GM19324 (cell line): ENCODE results near the gene PCED1A.

ENCODE experiments used
- ATAC-seq: cut with Tn5 transposase; IDR thresholded peaks from one replicate; pipeline ENCODE4 v1.9.1; 2021; ENCODE audit warnings: mild to moderate bottlenecking, moderate library complexity; ENCODE audit not compliant: unreplicated experiment, low FRiP score

Gene PCED1A, protein sequence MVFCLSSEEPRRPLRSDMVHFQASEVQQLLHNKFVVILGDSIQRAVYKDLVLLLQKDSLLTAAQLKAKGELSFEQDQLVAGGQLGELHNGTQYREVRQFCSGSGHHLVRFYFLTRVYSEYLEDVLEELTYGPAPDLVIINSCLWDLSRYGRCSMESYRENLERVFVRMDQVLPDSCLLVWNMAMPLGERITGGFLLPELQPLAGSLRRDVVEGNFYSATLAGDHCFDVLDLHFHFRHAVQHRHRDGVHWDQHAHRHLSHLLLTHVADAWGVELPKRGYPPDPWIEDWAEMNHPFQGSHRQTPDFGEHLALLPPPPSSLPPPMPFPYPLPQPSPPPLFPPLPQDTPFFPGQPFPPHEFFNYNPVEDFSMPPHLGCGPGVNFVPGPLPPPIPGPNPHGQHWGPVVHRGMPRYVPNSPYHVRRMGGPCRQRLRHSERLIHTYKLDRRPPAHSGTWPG

DNA sequence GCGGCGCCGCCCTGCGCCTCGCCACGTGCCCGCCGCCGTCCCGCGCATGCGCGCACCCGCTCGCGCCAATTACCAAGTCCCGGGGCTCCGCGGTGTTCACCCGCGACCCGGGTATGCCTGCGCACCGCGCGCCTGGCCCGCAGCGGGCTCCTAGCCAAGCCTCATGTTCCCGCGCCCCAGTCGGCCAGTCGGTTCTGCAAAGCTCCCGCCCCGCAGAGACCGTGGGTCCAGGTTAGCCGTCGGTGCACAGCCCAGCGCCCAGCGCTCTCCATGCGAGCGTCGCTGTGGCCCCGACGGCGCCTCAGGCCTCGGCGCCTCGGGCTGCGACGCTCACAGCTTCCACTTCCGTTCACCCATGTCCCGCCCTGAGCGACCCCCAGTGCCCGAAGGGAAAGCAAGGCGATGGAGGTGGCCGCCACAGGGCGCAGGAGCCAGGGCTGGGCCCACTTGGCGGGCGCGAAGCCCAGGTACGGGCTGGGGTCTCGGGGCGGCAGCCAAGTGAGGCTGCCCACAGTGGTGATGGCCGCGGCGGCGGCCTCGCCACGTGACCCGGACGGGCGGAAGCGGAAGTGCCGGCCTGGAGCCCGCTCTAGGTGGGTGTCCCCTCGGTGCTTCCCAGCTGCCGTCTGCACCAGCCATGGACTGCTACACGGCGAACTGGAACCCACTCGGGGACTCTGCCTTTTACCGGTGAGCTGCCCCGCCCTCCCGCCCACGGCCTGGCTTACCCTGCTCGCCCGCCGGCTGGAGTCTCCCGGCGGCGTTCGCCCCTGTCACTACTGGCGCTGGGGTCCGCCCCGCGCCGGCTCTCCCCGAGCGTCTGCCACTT lies at the start of gene PCED1A, which contains the start of gene VPS16:
Gene PCED1A (minus strand): TSS at position 518 of the 829 bp plus-strand sequence. CDS start 743 bp downstream, outside the sequence.
Gene VPS16 (plus strand): TSS at position 608 of the 829 bp plus-strand sequence. CDS start 30 bp downstream, at position 638.
- peak; percentile 91 for ATAC-seq

DNA sequence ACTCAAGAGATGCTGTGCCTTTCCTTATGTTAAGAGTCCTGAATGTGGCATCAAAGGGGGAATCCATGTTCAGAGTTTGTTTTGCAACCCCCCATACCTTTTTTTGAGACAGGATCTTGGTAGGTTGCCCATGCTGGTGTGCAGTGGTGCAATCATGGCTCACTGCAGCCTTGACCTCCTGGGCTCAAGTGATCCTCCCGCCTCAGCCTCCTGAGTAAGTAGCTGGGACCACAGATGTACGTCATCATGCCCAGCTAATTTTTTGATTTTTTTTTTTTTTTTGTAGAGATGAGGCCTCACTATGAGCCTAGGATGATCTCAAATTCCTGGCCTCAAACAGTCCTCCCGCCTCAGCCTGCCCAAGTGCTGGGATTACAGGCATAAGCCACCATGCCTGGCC lies 49.3 kb upstream of the PCED1A start:
- no peak for ATAC-seq

DNA sequence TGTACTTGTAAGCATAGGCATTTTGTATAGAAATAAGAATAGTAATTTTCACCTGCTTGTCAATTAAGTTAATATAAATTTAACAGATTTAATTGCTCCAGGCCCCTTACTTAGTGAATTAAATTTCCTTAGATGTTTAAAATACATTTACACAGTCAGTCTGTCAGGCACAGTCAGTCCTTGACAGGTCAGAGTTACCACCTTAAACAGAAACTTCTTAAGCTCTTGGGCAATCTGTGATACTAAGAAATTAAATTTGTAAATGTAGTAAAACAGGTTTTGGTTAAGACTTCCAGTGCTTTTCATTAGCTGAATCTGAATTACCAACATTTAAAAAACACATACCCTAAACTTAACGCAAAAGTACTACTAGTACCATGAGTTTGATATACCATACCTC lies 48.8 kb upstream of the PCED1A start:
- no peak for ATAC-seq

DNA sequence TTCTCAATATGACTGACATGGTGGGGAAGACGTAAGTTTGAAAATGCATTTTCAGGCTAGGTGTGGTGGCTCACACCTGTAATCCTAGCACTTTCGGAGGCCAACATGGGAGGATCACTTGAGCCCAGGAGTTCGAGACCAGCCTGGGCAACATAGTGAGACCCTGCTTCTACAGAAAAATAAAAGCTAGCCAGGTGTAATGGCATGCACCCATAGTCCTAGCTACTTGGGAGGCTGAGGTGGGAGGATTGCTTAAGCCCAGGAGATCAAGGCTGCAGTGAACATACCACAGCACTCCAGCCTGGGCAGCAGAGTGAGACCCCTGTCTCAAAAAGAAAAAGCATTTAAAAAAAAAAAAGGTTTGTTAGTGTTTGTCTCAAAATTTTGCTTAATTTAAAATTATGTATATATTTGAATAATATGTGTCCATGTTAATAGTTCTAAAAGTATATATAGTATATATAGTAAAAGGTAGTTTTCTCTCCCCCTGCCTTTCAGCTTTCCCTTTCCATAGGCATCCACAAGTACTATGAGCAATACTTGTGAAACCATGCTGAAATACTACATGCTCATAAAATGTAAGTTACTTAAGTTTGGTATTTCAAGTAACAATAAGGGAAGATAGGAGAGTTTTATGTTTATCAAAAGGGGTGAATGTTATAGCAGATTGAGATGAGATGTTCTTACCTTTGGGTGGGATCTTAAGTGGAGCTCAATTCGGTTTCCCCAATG lies 47.9 kb upstream of the PCED1A start:
- no peak for ATAC-seq

DNA sequence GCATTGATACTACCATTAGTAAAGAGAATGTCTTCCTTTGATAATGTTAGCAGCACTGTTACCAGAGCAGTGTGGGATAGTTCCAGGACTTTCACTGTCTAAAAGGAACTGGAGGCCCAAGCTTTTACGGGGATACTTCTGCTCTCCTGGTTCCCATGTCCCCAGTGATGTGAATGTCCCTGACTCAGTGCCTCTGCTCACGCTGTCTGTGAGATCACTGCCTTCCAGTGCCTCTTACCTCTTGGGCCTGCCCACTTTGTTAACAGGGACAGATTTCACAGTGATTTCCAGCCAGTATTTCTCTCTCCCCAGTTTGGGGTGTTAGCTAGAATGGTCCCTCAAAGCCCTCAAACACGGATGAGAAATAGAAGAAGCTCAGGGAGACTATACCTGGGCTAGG lies 47.3 kb upstream of the PCED1A start:
- ATAC-seq = no peak

DNA sequence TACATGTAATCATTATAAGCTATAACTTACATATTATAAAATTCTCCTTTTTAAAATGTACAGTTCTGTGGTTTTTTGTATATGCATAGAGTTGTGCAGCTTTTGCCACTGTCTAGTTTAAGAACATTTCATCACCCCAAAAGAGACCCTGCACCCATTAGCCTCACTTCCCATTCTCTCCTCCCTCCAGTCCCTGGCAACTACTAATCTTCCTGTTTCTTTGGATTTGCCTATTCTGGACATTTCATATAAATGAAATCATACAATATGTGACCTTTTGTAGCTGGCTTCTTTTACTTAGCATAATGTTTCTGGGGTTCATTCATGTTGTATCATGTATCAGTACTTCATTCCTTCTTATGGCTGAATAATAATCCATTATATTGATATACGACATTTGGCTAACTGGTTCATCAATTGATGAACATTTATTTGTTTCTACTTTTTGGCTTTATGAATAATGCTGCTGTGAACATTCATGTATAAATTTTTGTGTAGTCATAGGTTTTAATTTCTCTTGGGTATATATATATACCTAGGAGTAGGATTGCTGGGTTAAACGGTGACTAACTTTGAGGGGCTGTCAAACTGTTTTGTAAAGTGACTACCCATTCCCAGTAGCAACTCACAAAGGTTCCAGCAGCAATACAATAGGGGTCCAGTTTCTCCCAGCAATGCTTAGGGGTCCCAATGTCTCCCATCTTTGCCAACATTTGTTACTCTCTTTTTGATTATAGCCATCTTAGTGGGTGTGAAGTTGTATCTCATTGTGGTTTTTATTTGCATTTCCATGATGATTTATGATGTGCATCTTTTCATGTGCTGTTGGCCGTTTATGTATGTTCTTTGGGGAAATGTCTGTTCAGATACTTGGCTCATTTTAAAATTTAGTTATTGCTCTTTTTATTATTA lies 43.5 kb upstream of the PCED1A start:
- ATAC-seq = no peak

DNA sequence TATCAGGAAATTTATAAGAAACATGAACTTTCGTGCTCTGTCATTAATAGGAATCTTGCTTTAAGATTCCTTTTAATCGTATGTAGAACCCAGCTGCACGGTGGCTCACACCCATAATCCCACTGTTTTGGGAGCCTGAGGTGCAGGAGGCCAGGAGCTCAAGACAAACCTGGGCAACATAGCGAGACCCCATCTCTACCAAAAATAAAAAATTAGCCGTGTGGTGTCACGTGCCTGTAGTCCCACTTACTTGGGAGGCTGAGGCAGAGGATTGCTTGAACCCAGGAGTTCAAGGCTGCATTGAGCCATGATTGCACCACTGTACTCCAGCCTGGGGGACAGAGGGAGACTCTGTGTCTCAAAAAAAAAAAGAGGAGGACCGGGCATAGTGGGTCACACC lies 40.2 kb upstream of the PCED1A start:
- ATAC-seq = no peak

DNA sequence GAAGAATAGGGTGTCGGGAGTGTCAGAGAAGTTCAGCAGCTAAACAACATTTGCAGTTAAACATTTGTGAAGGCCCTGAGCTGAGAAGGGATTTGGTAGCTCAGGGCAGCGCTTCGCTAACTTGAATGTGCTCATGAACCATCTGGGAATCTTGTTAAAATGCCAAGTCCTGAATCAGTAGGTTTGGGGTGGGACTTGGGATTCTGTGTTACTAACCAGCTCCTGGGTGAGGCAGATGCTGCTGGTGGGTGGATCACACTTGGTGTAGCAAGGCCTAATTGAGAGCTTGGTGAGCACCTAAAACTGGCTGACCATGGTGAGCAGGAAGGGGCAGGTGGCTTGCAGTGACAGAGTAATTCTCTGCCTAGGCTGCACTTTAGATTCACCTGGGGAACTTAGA lies 38.7 kb upstream of the PCED1A start:
- ATAC-seq = no peak

DNA sequence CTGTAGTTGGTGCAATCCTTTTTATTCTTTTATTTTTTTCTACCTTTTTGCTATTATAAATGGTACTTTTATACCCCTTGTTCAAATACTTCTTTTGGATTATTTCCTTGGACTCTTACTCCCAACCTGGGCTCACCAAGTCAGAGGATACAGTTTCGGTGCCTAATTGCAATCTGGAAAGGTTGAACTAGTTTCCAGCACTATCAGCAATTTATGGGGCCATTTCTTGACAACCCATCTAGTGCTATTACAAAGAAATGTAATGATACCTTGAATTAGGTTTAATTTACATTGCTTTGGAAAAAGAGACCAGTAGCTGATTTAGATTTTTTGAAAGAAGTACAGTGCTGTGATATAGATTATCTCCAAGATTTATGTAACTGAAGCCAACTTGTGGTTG lies 38.1 kb upstream of the PCED1A start:
- no peak for ATAC-seq

DNA sequence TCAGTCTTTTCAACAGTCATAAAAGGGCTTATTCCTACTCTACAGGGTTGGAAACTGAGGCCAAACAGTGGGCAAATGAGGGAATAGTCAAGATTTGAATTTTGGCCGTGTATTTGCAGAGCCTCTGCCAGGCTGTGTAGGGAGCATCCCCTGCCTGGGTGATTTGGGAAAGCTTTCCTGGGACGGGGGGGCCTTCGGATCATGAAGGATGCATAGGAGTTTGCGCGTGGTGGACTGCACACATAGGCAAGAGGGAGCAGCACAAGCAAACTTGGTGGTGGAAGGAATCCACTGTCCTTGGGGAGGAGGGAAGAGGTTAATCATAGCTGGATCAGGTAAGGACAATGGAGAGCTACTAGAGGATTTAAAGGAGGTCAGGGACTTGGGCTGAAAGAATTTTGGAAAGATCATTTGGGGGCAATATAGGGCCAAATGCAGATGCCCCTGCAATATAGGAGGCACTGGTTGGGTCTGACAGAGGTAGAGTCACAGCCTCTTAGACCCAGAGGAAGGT lies 35.3 kb upstream of the PCED1A start:
- no peak for ATAC-seq

DNA sequence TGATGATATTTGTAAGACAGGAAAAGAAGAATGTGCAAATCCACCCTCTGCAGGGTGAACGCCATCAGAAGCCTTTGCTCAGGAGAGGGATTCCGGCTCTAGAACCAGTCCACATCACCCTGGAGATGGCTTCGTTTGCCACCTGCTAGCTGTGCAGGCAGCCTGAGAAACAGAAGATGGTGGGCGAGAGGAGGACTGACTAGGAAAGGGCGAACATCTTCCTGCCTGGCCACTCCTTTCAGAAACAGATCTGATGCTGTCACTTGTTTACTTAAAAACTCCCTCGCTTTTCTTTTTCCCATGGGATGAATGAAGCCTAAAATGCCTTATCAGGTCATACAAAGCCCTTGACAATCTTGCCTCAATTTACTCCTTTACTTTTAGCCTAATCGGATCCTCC lies 34.0 kb upstream of the PCED1A start:
- ATAC-seq = no peak

DNA sequence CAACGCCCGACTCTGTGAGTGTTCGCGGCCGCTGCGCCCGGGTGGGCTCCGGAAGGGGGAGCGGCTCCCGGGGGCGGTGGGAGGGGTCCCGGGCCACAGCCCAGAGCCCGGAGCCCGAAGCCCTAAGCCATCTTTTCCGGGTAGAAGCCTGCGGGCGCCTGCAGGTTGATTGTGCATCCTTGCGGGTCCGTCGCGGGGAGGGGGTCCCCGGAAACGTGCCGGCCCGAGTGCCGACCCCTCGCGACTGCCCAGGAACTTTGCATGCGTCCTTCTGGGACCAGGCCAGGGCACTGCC lies 33.2 kb upstream of the PCED1A start:
- ATAC-seq = peak; percentile 61

DNA sequence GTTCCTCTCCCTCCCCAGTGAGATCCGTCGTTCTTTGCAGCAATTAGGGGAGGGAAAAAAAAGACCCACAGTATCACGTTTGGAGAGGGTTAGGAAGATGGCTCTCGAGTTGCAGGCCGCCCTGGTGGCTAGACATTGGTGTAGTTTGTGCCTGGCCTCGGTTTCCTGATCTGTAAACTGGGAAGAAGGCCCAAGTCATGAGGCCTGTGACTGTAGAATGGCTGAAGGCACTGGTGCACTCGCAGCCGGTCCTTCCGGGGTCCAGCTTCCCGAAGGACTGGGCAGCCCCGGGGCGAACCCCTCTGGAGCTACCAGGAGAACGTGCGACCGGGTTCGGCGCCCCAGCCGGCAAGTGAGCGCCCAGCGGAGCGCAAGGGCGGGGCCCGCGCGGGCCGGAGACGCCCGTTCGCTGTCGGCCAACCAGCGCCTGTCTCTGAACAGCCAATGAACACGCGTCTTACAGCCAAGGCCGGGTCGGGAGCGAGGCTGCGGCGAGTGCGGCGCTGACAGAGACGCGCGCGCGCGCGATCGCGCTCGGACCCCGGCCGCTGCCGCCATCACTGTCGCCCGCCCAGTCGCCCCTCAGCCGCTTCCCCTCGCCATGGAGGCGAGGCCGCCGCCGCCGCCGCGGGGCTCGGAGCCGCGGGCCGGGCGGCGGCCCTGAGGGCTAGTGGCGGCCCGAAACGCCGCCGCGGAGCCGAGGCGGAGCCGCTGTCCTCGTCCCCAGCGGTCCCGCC lies 32.7 kb upstream of the PCED1A start, which contains the start of gene PTPRA:
Gene PTPRA (plus strand): TSS at position 472 of the 737 bp plus-strand sequence. CDS start 90,797 bp downstream, outside the sequence.
- peak; percentile 94 for ATAC-seq

DNA sequence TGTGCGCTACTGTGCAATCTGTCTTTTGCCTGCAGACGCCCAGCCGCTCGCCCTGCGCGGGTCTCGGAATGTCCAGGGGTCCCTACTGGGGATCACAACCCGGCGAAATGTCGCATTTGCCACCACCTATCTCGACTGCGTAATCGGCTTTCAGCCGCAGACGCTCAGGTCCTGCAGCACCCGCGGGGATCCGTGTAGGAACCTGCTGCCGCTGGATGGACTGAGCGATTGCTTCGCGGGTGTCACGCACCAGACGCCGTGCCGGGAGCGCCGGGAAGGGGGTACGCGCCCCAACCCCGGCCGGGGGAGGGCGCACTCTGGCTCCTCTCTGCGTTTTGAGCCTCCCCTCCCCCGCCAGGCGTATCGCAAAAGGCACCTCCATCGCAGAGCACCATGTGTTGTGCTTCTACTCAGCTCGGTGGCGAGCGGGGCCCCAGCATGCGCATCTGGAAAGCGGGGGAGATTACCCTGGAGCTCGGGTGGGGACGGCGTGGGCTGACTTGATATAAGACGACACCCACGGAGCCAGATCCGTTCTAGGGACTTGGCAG lies 32.1 kb upstream of the PCED1A start:
- peak; percentile 7 for ATAC-seq

DNA sequence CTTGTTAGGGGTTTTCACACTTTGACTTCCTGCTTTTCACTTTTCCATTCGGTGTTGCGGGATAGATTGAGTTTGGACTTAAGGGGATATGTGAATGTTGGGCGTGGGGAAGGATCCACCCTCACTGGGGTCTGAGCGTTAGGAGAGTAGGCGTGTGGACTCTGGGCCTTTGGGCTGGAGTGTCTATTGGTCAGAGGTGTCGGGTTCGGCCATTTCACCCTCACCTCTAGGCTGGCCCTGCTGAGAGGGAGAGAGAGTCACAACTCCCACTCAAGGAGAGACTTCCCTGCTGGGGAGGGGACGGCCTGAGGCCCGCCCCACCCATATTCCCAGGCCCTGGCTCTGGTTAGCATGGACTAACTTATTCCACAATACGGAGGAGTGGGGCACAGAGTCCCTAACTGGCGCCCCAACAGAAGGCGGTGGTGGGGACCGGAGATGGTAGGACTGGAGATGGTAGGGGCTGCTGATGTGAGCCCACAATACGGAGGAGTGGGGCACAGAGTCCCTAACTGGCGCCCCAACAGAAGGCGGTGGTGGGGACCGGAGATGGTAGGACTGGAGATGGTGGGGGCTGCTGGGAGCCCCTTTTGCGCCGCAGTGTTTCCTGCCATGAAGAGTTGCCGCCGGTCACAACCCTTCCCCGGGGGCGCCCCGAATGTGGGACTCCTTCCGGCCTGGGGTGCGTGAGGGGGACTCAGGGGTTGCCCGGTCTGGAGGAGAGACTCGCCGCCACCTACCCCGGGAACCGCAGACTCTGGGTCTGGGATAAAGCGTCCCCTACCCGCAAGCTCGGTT lies 31.4 kb upstream of the PCED1A start:
- no peak for ATAC-seq

DNA sequence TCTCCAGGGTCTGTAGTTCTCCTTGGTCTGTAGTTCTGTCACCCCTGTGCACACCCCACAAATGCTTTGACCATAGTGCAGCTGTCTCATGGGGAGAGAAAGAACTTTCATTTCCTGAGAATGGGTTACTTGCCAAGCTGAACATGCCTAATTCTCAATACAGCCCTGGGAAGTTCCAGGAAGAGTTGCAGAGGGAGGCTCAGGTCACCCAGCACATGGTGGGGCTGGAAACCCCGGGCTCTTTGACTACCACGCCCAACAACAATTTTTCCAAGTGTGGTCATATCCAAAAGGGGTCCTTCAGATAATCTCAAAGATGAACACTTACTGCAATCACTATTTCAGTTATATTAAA lies 30.6 kb upstream of the PCED1A start:
- ATAC-seq = no peak

DNA sequence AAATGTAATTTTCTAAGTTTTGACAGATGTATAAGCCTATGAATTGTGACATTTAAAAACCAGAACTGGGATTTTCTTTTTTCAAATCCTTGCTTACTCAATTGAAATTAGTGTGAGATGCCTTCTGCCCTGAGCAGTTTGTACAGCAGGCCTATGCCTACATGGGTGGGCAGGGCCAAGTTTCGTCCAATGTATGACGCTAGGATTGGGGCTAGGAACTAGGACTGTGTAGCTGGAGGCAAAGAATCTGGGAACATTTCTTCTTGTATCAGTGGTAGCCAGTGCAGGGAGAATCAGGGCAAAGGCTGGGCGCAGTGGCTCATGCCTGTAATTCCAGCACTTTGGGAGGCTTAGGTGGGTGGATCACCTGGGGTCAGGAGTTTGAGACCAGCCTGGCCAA lies 28.9 kb upstream of the PCED1A start:
- ATAC-seq = no peak
